NOMO-1 treated with DMSO at 0.1 percent for 48 hours (cell line): ENCODE results near the gene ALCAM.

Experiments used
- DNase-seq: peaks from one replicate; lab custom pipeline; 2025; ENCODE audit not compliant: unreplicated experiment; lab: John Stamatoyannopoulos, UW

ALCAM gene

DNA sequence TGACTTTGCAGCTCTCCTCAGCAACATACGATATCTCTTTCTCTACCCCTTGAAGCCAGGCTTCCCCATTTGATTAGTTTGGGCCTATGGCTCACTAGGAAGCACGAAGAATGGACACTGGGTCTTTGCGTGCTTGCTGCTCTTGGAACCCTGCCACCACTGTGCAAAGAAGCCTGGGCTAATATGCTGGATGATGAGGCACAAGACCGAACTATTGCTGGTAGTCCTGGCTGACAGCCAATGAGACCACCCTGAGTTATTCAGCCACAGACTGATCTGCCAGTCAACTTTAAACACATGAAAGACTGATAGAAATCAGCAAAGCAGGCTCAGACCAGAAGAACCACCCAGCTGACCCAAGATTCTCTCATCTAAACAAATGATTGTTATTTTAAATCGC is 251.8 kb downstream of the ALCAM start:
- no peak for DNase-seq

DNA sequence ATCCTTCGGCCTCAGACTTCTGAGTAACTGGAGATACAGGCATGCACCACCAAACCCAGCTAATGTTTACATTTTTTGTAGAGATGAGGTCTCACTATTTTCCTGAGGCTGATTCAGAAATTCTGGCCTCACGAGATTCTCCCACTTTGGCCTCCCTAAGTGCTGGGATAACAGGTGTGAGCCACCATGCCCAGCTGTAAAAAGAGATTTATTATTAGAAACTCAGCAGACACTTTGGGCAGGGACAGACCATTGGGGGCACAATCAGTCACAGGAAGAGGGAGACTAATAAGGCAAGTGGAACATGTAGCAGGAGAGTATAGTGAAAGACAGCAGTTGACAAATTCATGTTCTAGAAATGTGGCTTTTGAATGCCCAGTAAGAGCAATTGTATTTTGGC is 252.9 kb downstream of the ALCAM start:
- DNase-seq = no peak

DNA sequence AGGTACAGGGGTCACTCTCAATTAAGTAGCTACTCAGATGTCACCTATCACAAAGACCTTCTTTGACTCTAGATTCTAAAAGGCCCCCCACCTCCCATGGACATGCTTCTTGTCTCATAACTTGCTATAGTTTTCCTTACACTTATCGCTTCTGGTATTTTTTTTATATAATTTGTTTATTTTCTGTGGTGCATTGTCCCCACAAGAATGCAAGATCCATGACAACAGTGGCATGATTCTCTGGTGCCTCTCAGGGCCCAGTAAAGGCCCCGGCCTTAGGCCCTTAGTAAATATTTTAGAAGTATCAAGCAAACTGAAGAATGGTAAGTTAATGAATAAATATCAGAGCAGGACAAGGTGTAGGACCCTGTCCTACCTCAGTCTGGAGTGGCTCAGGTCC is 253.5 kb downstream of the ALCAM start:
- no peak for DNase-seq

DNA sequence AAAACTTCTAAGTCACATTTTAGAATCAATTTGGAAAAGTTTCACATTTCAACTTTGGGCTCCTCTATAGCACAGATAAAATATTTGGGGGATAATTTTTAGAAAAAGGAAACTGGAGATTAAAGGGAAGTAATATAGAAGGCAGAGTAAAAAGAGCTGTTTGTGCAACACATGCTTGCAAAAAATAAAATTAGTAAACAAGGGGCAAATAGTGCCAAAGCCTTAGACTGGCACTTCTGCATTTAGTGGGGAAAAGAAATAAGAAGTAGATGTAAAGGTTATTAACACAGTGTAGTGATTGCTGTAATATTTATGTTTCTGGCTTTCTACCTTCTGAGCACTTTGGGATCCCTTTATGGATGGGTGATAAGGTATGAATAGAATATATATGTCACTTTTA is 255.5 kb downstream of the ALCAM start:
- DNase-seq = no peak
